ENCODE measurements around the gene NR4A2. TPM values are rescaled to one million over a fixed set of nuclear protein-coding genes. Genes with fewer than 3 reads are reported as not detected.

Gene NR4A2
- polyA plus RNA-seq, 1 experiment, result 1.5 TPM

- peaks cover 5% of the 10 kb centered on the region for H3K27me3 ChIP-seq (ENCODE audit: control insufficient read depth, insufficient read depth, low read length)
- peak overlapping the region; percentile 86 for H3K4me3 ChIP-seq (ENCODE audit: low read depth, low read length)
- POLR2A ChIA-PET, result interaction anchor here (0.6 kb wide), 1 partner anchor 10 kb away, joined by 4 read pairs; no protein-coding TSS in a partner anchor
- no peak for DNase-seq (ENCODE audit: low read depth)
- no peaks in the 10 kb centered on the region for H3K36me3 ChIP-seq (ENCODE audit: control insufficient read depth, insufficient read depth, low read length)
- CTCF ChIA-PET, result interaction anchor here (1.2 to 1.4 kb wide), 2 partner anchors 257 to 259 kb away, joined by 3 to 4 read pairs; no protein-coding TSS in a partner anchor
- TF ChIP-seq, protein P1, sequence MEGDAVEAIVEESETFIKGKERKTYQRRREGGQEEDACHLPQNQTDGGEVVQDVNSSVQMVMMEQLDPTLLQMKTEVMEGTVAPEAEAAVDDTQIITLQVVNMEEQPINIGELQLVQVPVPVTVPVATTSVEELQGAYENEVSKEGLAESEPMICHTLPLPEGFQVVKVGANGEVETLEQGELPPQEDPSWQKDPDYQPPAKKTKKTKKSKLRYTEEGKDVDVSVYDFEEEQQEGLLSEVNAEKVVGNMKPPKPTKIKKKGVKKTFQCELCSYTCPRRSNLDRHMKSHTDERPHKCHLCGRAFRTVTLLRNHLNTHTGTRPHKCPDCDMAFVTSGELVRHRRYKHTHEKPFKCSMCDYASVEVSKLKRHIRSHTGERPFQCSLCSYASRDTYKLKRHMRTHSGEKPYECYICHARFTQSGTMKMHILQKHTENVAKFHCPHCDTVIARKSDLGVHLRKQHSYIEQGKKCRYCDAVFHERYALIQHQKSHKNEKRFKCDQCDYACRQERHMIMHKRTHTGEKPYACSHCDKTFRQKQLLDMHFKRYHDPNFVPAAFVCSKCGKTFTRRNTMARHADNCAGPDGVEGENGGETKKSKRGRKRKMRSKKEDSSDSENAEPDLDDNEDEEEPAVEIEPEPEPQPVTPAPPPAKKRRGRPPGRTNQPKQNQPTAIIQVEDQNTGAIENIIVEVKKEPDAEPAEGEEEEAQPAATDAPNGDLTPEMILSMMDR (IDR thresholded peaks at IDR 0.05; ENCODE audit: insufficient read depth, low read depth, low read length), result no peak
Measured at GRCh38 chr2:156331572-156332283, 793 bp downstream of the NR4A2 start.

GRCh38 chr2:156329927-156330726 is 2.4 kb downstream of the NR4A2 start:
- Histone ChIP-seq H3K4me3 (ENCODE audit: low read depth, low read length) (no peak overlapping the region), H3K36me3 (ENCODE audit: control insufficient read depth, insufficient read depth, low read length) (no peaks in the 10 kb centered on the region), H3K27me3 (ENCODE audit: control insufficient read depth, insufficient read depth, low read length) (peaks cover 5% of the 10 kb centered on the region)
- TF ChIP-seq, protein P1 (IDR thresholded peaks at IDR 0.05; ENCODE audit: insufficient read depth, low read depth, low read length), result no peak
- POLR2A ChIA-PET, result no interaction called here
- CTCF ChIA-PET, result interaction anchor here (0.9 to 1.1 kb wide), 2 partner anchors 13 to 260 kb away, joined by 3 read pairs; no protein-coding TSS in a partner anchor
- no peak for DNase-seq (ENCODE audit: low read depth)

DNA sequence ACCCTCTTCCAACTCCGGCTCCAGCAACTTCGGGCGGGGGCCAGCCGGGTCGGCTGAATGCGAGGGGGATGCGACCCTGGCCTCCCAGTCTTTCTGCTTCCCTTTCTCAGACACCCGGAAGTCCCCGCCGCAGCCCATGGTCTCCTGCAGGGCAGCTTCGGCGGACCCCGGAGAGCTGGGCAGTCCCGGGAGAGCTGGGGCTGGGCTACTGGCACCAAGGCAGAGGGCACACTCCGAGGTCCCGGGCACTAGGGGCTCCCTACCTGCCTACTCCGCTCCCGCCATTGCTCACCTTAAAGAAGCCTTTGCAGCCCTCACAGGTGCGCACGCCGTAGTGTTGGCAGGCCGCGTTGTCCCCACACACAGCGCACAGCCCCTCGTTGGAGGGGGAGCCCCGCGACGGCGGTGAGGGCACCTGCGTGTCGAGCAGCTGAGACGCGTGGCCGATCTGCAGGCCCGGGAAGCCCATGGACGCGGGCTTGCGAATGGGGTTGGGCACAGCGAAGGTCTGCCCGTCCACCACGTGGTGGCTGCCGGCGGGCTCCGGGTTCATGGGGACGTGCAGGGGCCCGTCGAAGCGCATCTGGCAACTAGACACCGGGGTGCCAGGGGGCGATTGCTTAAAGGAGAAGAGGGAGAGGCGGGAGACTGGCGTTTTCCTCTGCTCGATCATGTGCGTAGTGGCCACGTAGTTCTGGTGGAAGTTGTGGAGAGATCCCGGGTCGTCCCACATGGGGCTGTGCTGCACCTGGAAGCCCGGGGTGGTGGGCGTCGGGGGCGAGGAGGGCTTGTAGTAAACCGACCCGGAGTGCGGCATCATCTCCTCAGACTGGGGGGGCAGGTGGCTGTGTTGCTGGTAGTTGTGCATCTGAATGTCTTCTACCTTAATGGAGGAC is 3.2 kb downstream of the NR4A2 start:
- TF ChIP-seq, protein P1 (IDR thresholded peaks at IDR 0.05; ENCODE audit: insufficient read depth, low read depth, low read length), result no peak
- no peak for DNase-seq (ENCODE audit: low read depth)
- Histone ChIP-seq H3K4me3 (ENCODE audit: low read depth, low read length) (no peak overlapping the region), H3K36me3 (ENCODE audit: control insufficient read depth, insufficient read depth, low read length) (no peaks in the 10 kb centered on the region), H3K27me3 (ENCODE audit: control insufficient read depth, insufficient read depth, low read length) (peaks cover 5% of the 10 kb centered on the region)
- ChIA-PET CTCF (interaction anchor here (0.6 to 1.1 kb wide), 4 partner anchors 13 to 471 kb away, joined by 3 to 4 read pairs (median 3); no protein-coding TSS in a partner anchor), POLR2A (no interaction called here)

DNA sequence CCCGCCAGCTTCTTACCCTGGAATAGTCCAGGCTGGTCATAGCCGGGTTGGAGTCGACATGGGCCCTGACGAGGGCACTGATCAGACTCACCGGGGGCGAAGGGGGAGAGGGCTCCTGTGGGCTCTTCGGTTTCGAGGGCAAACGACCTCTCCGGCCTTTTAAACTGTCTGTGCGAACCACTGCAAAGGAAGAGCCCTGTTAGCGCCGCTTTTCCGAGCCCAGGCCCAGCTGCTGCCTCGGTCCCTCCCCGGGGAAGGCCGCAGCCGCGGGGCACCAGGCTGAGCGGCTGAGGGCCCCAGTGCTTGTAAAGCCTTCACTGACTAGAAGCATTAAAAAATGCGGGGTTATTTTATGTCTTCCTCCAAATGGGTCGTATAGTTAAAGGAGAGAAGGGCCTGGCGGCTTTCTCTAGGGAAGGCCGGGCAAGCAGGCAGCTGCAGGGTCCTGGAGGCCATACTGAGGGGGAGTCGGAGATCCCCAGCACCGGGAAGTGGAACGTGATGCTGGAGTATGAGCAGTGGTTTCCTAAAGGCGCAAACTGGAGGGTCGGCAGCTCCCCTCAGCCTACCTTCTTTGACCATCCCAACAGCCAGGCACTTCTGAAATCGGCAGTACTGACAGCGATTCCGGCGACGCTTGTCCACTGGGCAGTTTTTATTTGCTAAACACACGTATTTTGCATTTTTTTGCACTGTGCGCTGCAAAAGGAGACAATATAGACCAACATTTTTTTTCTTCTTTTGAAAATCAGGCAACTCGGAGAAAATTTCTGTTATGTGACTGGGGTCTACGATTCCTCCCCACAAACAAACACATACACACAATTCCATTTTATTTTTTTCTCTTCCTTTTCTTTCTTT is 4.5 kb downstream of the NR4A2 start:
- Histone ChIP-seq H3K36me3 (ENCODE audit: control insufficient read depth, insufficient read depth, low read length) (no peaks in the 10 kb centered on the region), H3K4me3 (ENCODE audit: low read depth, low read length) (no peak overlapping the region), H3K27me3 (ENCODE audit: control insufficient read depth, insufficient read depth, low read length) (peaks cover 9% of the 10 kb centered on the region)
- TF ChIP-seq, protein P1 (IDR thresholded peaks at IDR 0.05; ENCODE audit: insufficient read depth, low read depth, low read length), result no peak
- ChIA-PET POLR2A (no interaction called here), CTCF (interaction anchor here (0.6 to 0.7 kb wide), 2 partner anchors 135 to 470 kb away, joined by 3 to 4 read pairs; no protein-coding TSS in a partner anchor)
- DNase-seq (ENCODE audit: low read depth), result no peak

All from BJ (cell line).